Stimulated activated CD4-positive, alpha-beta T cell treated with anti-CD3 and anti-CD28 coated beads, Interleukin-1b, Interleukin-23, amount 100 ng/mL, for 24 hours (primary cell): ENCODE results near the gene CTAGE9.

ENCODE experiments used
- DNase-seq, 4 experiments: peaks; one replicate each; pipeline ENCODE4 v3.0.0-alpha.2; 2020; ENCODE audit warnings: low read depth in 4 of 4, low spot score in 1 of 4

The CTAGE9 gene

DNA sequence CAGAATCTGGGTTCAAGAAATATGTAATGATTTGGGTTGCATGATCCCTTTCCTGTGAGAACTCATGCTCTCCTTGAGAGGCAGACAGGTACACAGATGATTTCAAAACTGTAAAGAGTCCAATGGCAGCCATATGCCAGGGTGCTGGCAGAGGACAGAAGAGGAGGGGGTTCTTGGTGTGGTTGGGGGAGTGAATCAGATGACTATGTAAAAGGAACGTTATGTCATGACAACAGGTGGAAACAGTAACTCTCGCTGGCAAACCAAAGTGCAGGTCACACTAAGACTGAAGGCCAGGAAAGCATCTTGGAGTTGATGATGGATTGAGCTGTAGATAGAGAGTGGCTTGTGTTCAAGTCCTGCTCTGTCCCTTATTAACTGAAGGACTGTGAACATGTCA lies 29.9 kb downstream of the CTAGE9 start:
- DNase-seq = no peak

DNA sequence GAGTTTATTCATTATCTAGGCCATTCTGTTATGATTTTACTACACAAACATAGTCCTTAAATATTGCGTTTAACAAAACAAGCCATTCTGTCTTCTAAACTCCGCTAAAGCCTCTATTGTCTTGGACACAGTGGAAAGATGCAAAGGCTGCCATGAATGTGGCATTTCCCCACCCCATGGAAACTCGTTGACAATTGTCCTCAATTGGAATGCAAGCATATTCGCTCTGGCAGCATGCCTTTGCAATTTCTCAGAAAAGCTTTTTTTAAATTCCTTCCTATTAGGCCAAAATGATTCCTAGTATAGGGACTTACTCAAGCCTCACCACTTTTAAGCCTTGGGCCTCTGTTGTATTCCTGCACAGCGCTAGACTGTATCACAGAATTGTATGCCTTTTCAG lies 32.4 kb downstream of the CTAGE9 start:
- DNase-seq = no peak

DNA sequence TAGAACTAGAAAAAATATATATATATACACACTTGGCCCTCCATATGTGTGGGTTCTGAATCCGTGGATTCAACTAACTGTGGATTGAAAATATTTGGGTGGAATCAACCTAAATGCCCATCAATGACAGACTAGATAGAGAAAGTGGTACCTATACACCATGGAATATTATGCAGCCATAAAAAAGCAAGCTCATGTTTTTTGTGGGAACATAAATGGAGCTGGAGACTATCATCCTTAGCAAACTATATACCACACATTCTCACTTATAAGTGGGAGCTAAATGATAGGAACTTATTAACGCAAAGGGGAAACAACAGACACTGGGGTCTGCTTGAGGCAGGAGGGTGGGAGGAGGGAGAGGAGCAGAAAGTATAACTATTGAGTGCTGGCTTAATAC lies 37.6 kb downstream of the CTAGE9 start:
- DNase-seq = no peak

DNA sequence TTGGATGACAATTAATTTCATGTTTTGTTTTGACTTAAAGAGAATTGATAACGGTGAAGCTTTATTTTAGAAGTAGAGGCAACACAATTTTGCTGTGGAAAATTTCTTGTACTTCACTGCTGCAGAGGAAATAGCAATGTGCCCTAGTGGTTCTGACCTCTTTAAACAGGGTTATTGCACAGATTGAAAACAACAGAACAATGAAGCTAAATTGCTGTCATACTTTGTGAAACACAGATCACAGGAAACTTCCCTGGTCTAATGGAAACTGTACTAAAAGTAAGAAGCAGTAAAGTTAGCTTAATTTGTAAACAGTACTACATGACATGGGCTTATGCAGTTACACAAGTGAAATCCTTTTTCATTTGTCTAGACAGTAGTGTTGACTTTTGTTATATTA lies 40.9 kb downstream of the CTAGE9 start:
- no peak for DNase-seq

DNA sequence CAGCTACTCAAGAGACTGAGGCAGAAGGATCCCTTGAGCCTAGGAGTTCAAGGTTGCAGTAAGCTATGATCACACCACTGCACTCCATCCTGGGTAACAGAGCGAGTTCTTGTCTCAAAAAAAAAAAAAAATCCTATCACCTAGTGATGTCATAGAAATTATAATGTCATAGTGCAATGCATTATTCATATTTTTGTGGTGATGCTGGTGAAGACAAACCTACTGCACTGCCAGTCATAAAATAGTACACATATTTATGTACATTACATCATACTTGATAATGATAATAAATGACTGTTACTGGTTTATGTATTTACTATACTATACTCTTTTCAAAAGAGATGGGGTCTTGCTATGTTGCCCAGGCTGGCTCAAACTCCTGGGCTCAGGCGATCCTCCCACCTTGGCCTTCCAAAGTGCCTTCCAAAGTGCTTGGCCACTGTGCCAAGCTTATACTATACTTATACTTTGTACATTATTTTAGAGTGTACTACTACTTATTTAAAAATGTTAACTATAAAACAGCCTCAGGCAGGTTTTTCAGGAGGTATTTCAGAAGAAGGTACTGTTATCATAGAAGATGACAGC lies 47.1 kb downstream of the CTAGE9 start:
- no peak for DNase-seq

DNA sequence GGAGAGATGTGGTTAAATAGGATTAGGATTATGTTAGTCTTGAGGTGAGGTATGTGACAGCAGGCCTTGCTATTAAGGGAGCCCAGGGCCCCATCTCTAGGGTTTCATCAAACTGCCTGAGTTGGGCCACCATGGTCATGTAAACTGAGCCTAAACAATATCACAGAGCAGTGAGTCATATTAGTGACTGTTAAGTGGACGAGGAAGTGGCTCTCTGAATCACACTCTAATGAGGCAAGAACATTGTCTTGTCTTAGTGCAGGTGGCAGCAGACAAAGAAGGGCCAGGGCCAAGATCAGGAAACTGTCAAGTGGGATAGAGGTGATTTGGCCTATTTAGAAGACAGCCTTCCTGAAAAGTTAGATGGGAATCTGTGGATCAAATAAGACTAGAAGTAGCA lies 50.6 kb downstream of the CTAGE9 start:
- no peak for DNase-seq
